GM18858 (cell line): Measurements from ENCODE around the gene FOXP1.

Experiments
- ATAC-seq: cut with Tn5 transposase; IDR thresholded peaks from one replicate; pipeline ENCODE4 v1.9.1; 2021; ENCODE audit not compliant: unreplicated experiment

FOXP1 gene

GRCh38 chr3:71433631-71434030 lies 149.9 kb downstream of the FOXP1 start:
- no peak for ATAC-seq

GRCh38 chr3:71432044-71432975 lies 151.2 kb downstream of the FOXP1 start:
- no peak for ATAC-seq

GRCh38 chr3:71430941-71431552 lies 152.5 kb downstream of the FOXP1 start:
- no peak for ATAC-seq

GRCh38 chr3:71429597-71429988 lies 153.9 kb downstream of the FOXP1 start:
- ATAC-seq, result no peak

GRCh38 chr3:71428841-71429596 lies 154.5 kb downstream of the FOXP1 start:
- ATAC-seq, result no peak

GRCh38 chr3:71425491-71426071 lies 157.9 kb downstream of the FOXP1 start:
- ATAC-seq, result no peak

GRCh38 chr3:71423151-71423906 lies 160.2 kb downstream of the FOXP1 start:
- ATAC-seq, result no peak

- peak; percentile 94 for ATAC-seq
Observed at GRCh38 chr3:71421820-71422566, 161.5 kb downstream of the FOXP1 start.

- peak; percentile 35 for ATAC-seq
Observed at GRCh38 chr3:71421475-71421819, 162.1 kb downstream of the FOXP1 start.

GRCh38 chr3:71419369-71419768 lies 164.2 kb downstream of the FOXP1 start:
- ATAC-seq, result no peak

- ATAC-seq, result no peak
Observed at GRCh38 chr3:71417791-71418190, 165.7 kb downstream of the FOXP1 start.

GRCh38 chr3:71416876-71417275 lies 166.7 kb downstream of the FOXP1 start:
- no peak for ATAC-seq

GRCh38 chr3:71415681-71416122 lies 167.8 kb downstream of the FOXP1 start:
- no peak for ATAC-seq

GRCh38 chr3:71414189-71414927 lies 169.2 kb downstream of the FOXP1 start:
- no peak for ATAC-seq

GRCh38 chr3:71413572-71413971 lies 170.0 kb downstream of the FOXP1 start:
- ATAC-seq, result no peak

GRCh38 chr3:71409352-71409751 lies 174.2 kb downstream of the FOXP1 start:
- no peak for ATAC-seq

- no peak for ATAC-seq
Observed at GRCh38 chr3:71408903-71409302, 174.6 kb downstream of the FOXP1 start.

- ATAC-seq, result no peak
Observed at GRCh38 chr3:71407823-71408222, 175.7 kb downstream of the FOXP1 start.
